Osteocyte (in vitro differentiated cells): Measurements from ENCODE around the gene TXNRD2. TPM values are rescaled to one million over a fixed set of nuclear protein-coding genes. Genes with fewer than 3 reads are reported as not detected.

Experiments used
- DNase-seq: peaks from one replicate; pipeline ENCODE4 v3.0.0; 2021; ENCODE audit warnings: mixed read lengths; ENCODE audit not compliant: unreplicated experiment; ENCODE audit errors: extremely low spot score
- H3K27ac Mint-ChIP-seq: one replicate; pipeline ENCODE4 v1.8.0; 2021; ENCODE audit warnings: mild to moderate bottlenecking, mixed read lengths; ENCODE audit not compliant: unreplicated experiment
- H3K27me3 Mint-ChIP-seq: one replicate; pipeline ENCODE4 v1.8.0; 2021; ENCODE audit warnings: mixed read lengths; ENCODE audit not compliant: unreplicated experiment
- H3K36me3 Mint-ChIP-seq: one replicate; pipeline ENCODE4 v1.8.0; 2021; ENCODE audit warnings: mixed read lengths; ENCODE audit not compliant: unreplicated experiment
- H3K4me1 Mint-ChIP-seq: one replicate; pipeline ENCODE4 v1.8.0; 2021; ENCODE audit warnings: mixed read lengths; ENCODE audit not compliant: unreplicated experiment
- H3K4me3 Mint-ChIP-seq: one replicate; pipeline ENCODE4 v1.8.0; 2021; ENCODE audit warnings: mild to moderate bottlenecking, moderate library complexity, mixed read lengths; ENCODE audit not compliant: unreplicated experiment
- H3K9me3 Mint-ChIP-seq: one replicate; pipeline ENCODE4 v1.8.0; 2021; ENCODE audit warnings: mixed read lengths; ENCODE audit not compliant: unreplicated experiment
- CTCF ChIP-seq: fragments of 200-600 bp; sonication (generic); IDR thresholded peaks from 2 replicates; pipeline ENCODE4 v1.5.0; 2021; ENCODE audit warnings: antibody characterized with exemption, mild to moderate bottlenecking, moderate library complexity
- total RNA-seq: library from RNA; stranded (reverse); gene quantifications from 2 replicates; pipeline ENCODE4 v1.2.1, GENCODE V29; 2021

The TXNRD2 gene
- total RNA-seq, 1 donor from 2014 or later = 12.6 TPM

GRCh38 chr22:19843107-19843856 is 98.3 kb downstream of the TXNRD2 start:
- Mint-ChIP-seq H3K9me3 (no peaks in the 10 kb centered on the region), H3K4me1 (peaks cover 35% of the 10 kb centered on the region), H3K36me3 (peaks cover 5% of the 10 kb centered on the region), H3K27ac (peak overlapping the region; percentile 87), H3K27me3 (no peaks in the 10 kb centered on the region), H3K4me3 (no peak overlapping the region)
- DNase-seq = no peak
- no peak for TF ChIP-seq CTCF

GRCh38 chr22:19842393-19843106 is 99.1 kb downstream of the TXNRD2 start:
- no peak for TF ChIP-seq CTCF
- no peaks in the 10 kb centered on the region for H3K27me3 Mint-ChIP-seq
- DNase-seq = no peak
- H3K4me1 Mint-ChIP-seq = peaks cover 35% of the 10 kb centered on the region
- no peak overlapping the region for H3K4me3 Mint-ChIP-seq
- no peak overlapping the region for H3K27ac Mint-ChIP-seq
- H3K36me3 Mint-ChIP-seq = peaks cover 2% of the 10 kb centered on the region
- no peaks in the 10 kb centered on the region for H3K9me3 Mint-ChIP-seq

DNA sequence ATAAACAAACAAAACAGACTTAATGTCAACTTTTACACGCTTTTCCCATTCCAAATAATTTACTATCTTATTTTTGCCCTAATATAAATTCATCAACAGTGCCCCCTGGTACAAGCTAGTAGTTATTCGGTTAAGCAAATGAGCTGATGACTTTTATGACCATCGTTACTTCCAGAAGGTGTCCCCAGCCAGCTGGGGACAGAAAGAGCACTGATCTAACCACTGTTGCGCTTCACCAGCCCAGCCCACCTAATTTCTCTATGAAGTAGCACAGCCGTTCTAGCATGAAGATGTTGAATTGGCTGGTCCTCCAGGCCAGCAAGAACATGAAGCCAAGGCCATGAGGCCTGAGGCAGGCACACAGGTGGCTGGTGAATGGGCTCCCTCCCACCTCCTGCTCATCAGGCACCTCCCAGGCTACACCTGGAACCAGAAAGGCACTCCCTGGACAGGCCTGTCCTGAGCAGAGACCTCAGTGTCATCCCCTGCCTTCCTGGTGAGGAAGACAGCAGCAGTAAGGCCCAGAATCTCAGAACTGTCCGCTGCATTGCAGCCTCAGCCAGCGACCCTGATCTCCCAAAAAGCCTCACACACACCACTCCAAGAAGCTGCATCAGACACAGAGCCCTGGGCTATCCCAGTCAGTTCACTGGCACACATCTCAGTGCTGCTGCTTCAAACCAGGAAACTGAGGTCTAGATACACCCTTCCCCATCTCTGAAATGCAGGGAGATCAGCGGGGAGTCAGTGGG is 99.8 kb downstream of the TXNRD2 start:
- Mint-ChIP-seq H3K9me3 (no peaks in the 10 kb centered on the region), H3K4me1 (peaks cover 35% of the 10 kb centered on the region), H3K4me3 (no peak overlapping the region), H3K36me3 (peaks cover 2% of the 10 kb centered on the region), H3K27me3 (no peaks in the 10 kb centered on the region), H3K27ac (no peak overlapping the region)
- DNase-seq = peak; percentile 70
- no peak for TF ChIP-seq CTCF

GRCh38 chr22:19840955-19841640 is 100.5 kb downstream of the TXNRD2 start:
- TF ChIP-seq CTCF = no peak
- Mint-ChIP-seq H3K27ac (no peak overlapping the region), H3K36me3 (peaks cover 2% of the 10 kb centered on the region), H3K27me3 (no peaks in the 10 kb centered on the region), H3K4me1 (peaks cover 43% of the 10 kb centered on the region), H3K4me3 (no peak overlapping the region), H3K9me3 (no peaks in the 10 kb centered on the region)
- DNase-seq = no peak
